ENCODE measurements around the gene USE1.

The USE1 gene

GRCh38 chr19:17256130-17256529 is 41.0 kb downstream of the USE1 start:
- DNase-seq (ENCODE audit: low read depth in 3 of 3): no peak

GRCh38 chr19:17259118-17259780 is 44.1 kb downstream of the USE1 start:
- no peak for DNase-seq (ENCODE audit: low read depth in 3 of 3)

GRCh38 chr19:17259934-17260333 is 44.8 kb downstream of the USE1 start:
- DNase-seq (ENCODE audit: low read depth in 3 of 3): no peak

GRCh38 chr19:17260842-17261325 is 45.7 kb downstream of the USE1 start:
- peak; percentile 72 to 85 (median 85) for DNase-seq (ENCODE audit: low read depth in 3 of 3)

- DNase-seq (ENCODE audit: low read depth in 3 of 3): no peak
Observed at GRCh38 chr19:17262557-17262956, 47.4 kb downstream of the USE1 start.

GRCh38 chr19:17263712-17264640 is 48.8 kb downstream of the USE1 start:
- no peak for DNase-seq (ENCODE audit: low read depth in 3 of 3)

GRCh38 chr19:17264641-17264979 is 49.5 kb downstream of the USE1 start, which contains the start of gene USHBP1:
TSS of gene USHBP1 (minus strand) at chr19:17264745. CDS start at chr19:17264299, 446 bp downstream.
- DNase-seq (ENCODE audit: low read depth in 3 of 3): no peak

GRCh38 chr19:17266026-17266425 is 50.9 kb downstream of the USE1 start:
- DNase-seq (ENCODE audit: low read depth in 3 of 3): no peak

GRCh38 chr19:17266589-17266974 is 51.4 kb downstream of the USE1 start:
- no peak for DNase-seq (ENCODE audit: low read depth in 3 of 3)

GRCh38 chr19:17266975-17267788 is 52.0 kb downstream of the USE1 start, which contains the start of gene BABAM1:
TSS of gene BABAM1 (plus strand) at chr19:17267443. CDS start at chr19:17268807, 1,364 bp downstream.
- peak; percentile 77 to 88 (median 86) for DNase-seq (ENCODE audit: low read depth in 3 of 3)

GRCh38 chr19:17268754-17269153 is 53.6 kb downstream of the USE1 start:
- no peak for DNase-seq (ENCODE audit: low read depth in 3 of 3)

All from stimulated activated CD4-positive, alpha-beta T cell treated with anti-CD3 and anti-CD28 coated beads, TNF-alpha, amount 100 ng/mL, for 4 hours (primary cell).